Measurements from ENCODE around the gene DIRAS2.
"Not testable (repeated sequence)": the region's sequence is repeated elsewhere in the genome, so short reads cannot be mapped to it uniquely, and the experiment has no call there.

GRCh38 chr9:90656876-90657275, 14.3 kb upstream of the DIRAS2 start:
- TF ChIP-seq SNAI2 (CRISPR knock-in tag; IDR thresholded peaks at IDR 0.05); TOX (CRISPR knock-in tag; IDR thresholded peaks at IDR 0.05; ENCODE audit: borderline replicate concordance); ESRRG (CRISPR knock-in tag; IDR thresholded peaks at IDR 0.05); ZFP3 (CRISPR knock-in tag; IDR thresholded peaks at IDR 0.05); RARB (CRISPR knock-in tag; IDR thresholded peaks at IDR 0.05): not testable (repeated sequence)
